Neural progenitor cell (in vitro differentiated cells): ENCODE data around the gene SLC27A5. TPM values are rescaled to one million over a fixed set of nuclear protein-coding genes. Genes with fewer than 3 reads are reported as not detected.
A peak's percentile ranks its signal among the peaks of the same experiment; 100 is the strongest.
"Not testable (repeated sequence)": the region's sequence is repeated elsewhere in the genome, so short reads cannot be mapped to it uniquely, and the experiment has no call there.

Experiments
- DNase-seq: peaks from one replicate; pipeline ENCODE4 v3.0.0-alpha.2; 2016; ENCODE audit warnings: low spot score
- H2AFZ ChIP-seq: fragments of 200-600 bp; sonication (generic); replicated peaks from 2 replicates; pipeline ENCODE4 v1.6.1; 2016; ENCODE audit warnings: antibody characterized with exemption
- H3F3A ChIP-seq: fragments of 200-600 bp; sonication (generic); 2 replicates; pipeline ENCODE4 v1.6.1; 2016; ENCODE audit warnings: antibody characterized with exemption, low read depth
- H3K27ac ChIP-seq: fragments of 200-600 bp; sonication (generic); 2 replicates; pipeline ENCODE4 v1.5.1; 2016; ENCODE audit warnings: mild to moderate bottlenecking
- H3K27me3 ChIP-seq: fragments of 200-600 bp; sonication (generic); 2 replicates; pipeline ENCODE4 v1.6.1; 2016; ENCODE audit warnings: mild to moderate bottlenecking, moderate library complexity
- H3K36me3 ChIP-seq: fragments of 200-600 bp; sonication (generic); 2 replicates; pipeline ENCODE4 v1.5.1; 2016
- H3K4me1 ChIP-seq: fragments of 200-600 bp; sonication (generic); 2 replicates; pipeline ENCODE4 v1.6.1; 2016; ENCODE audit warnings: mixed run types
- H3K4me2 ChIP-seq: fragments of 200-600 bp; sonication (generic); 2 replicates; pipeline ENCODE4 v1.6.1; 2016
- H3K4me3 ChIP-seq: fragments of 200-600 bp; sonication (generic); 2 replicates; pipeline ENCODE4 v1.5.1; 2016
- H3K79me2 ChIP-seq: fragments of 200-600 bp; sonication (generic); 2 replicates; pipeline ENCODE4 v1.6.1; 2016; ENCODE audit warnings: low read depth
- H3K9ac ChIP-seq: fragments of 200-600 bp; sonication (generic); 2 replicates; pipeline ENCODE4 v1.6.1; 2016
- H3K9me3 ChIP-seq: fragments of 200-600 bp; sonication (generic); 2 replicates; pipeline ENCODE4 v1.5.1; 2016; ENCODE audit warnings: low read depth
- H4K20me1 ChIP-seq: fragments of 200-600 bp; sonication (generic); 2 replicates; pipeline ENCODE4 v1.6.1; 2016; ENCODE audit warnings: low read depth
- H3K27ac Mint-ChIP-seq: 3 replicates; pipeline ENCODE4 v1.8.0; 2021; ENCODE audit warnings: mixed read lengths
- H3K27me3 Mint-ChIP-seq: 2 replicates; pipeline ENCODE4 v1.8.0; 2022; ENCODE audit warnings: low read depth, mild to moderate bottlenecking, inconsistent platforms, moderate library complexity, mixed read lengths; ENCODE audit not compliant: insufficient read depth
- H3K36me3 Mint-ChIP-seq: 3 replicates; pipeline ENCODE4 v1.8.0; 2021; ENCODE audit warnings: mixed read lengths
- H3K4me1 Mint-ChIP-seq: 3 replicates; pipeline ENCODE4 v1.8.0; 2021; ENCODE audit warnings: mixed read lengths
- H3K4me3 Mint-ChIP-seq: 3 replicates; pipeline ENCODE4 v1.8.0; 2021; ENCODE audit warnings: mild to moderate bottlenecking, moderate library complexity, mixed read lengths
- H3K9me3 Mint-ChIP-seq: 3 replicates; pipeline ENCODE4 v1.8.0; 2020; ENCODE audit warnings: mixed read lengths
- CTCF ChIP-seq: fragments of 200-600 bp; sonication (generic); IDR thresholded peaks from 2 replicates; pipeline ENCODE4 v1.5.1; 2017; ENCODE audit warnings: antibody characterized with exemption, mild to moderate bottlenecking
- EZH2 ChIP-seq: fragments of 200-600 bp; sonication (generic); IDR thresholded peaks from 2 replicates; pipeline ENCODE4 v1.6.1; 2017; ENCODE audit warnings: antibody characterized with exemption, mild to moderate bottlenecking, moderate library complexity
- EZH2phosphoT487 ChIP-seq: fragments of 200-600 bp; sonication (generic); IDR thresholded peaks from 2 replicates; pipeline ENCODE4 v1.6.1; 2017; ENCODE audit warnings: antibody characterized with exemption
- microRNA-seq: library from miRNA; unstranded; fragments of <30 nt; microRNA quantifications from one replicate; pipeline ENCODE4, GENCODE V29; 2016
- small RNA-seq: library from RNA; depleted of rRNA; stranded (forward); fragments of <200 nt; gene quantifications from one replicate; pipeline ENCODE3, GENCODE V24; 2015
- total RNA-seq: library from RNA; depleted of rRNA; stranded (reverse); fragments of >200 nt; gene quantifications from 2 replicates; pipeline ENCODE4 v1.2.3, GENCODE V29; 2015; ENCODE audit warnings: low replicate concordance

SLC27A5 gene
- total RNA-seq, 1 donor from 2014 or later, result 17.1 TPM

- H4K20me1 ChIP-seq, result no peaks in the 10 kb centered on the region
- H2AFZ ChIP-seq, result peak overlapping the region; percentile 88
- no peaks in the 10 kb centered on the region for H3K36me3 ChIP-seq
- H3K27ac ChIP-seq, result no peak overlapping the region
- H3K36me3 Mint-ChIP-seq, result peaks cover 12% of the 10 kb centered on the region
- no peak overlapping the region for H3K27ac Mint-ChIP-seq
- TF ChIP-seq CTCF (no peak), EZH2phosphoT487 (no peak), EZH2 (no peak)
- H3K4me2 ChIP-seq, result peak overlapping the region; percentile 85
- no peaks in the 10 kb centered on the region for H3K4me1 ChIP-seq
- peak overlapping the region; percentile 83 for H3K4me3 ChIP-seq
- no peak overlapping the region for H3K9ac ChIP-seq
- H3K9me3 Mint-ChIP-seq, result peaks cover 27% of the 10 kb centered on the region
- no peak for DNase-seq
- no peaks in the 10 kb centered on the region for H3F3A ChIP-seq
- H3K79me2 ChIP-seq, result no peaks in the 10 kb centered on the region
- H3K27me3 Mint-ChIP-seq, result peaks cover 20% of the 10 kb centered on the region
- H3K4me1 Mint-ChIP-seq, result peaks cover 12% of the 10 kb centered on the region
- peak overlapping the region; percentile 91 for H3K4me3 Mint-ChIP-seq
- H3K9me3 ChIP-seq, result peaks cover 4% of the 10 kb centered on the region
- H3K27me3 ChIP-seq, result peaks cover 36% of the 10 kb centered on the region
These were observed 60.9 kb downstream of the SLC27A5 start for GRCh38 chr19:58450856-58451357.

GRCh38 chr19:58449980-58450379, 61.8 kb downstream of the SLC27A5 start:
- H3K27ac Mint-ChIP-seq, H3K36me3 ChIP-seq, H2AFZ ChIP-seq, H3K4me1 ChIP-seq, H3K27ac ChIP-seq, DNase-seq, H3F3A ChIP-seq, H3K4me2 ChIP-seq, H4K20me1 ChIP-seq, H3K79me2 ChIP-seq, H3K9ac ChIP-seq, H3K9me3 ChIP-seq, H3K4me3 ChIP-seq: not testable (repeated sequence)
- Mint-ChIP-seq H3K4me3 (peak overlapping the region; percentile 11), H3K36me3 (peaks cover 12% of the 10 kb centered on the region), H3K9me3 (peaks cover 27% of the 10 kb centered on the region), H3K4me1 (peaks cover 12% of the 10 kb centered on the region), H3K27me3 (peaks cover 20% of the 10 kb centered on the region)
- peaks cover 44% of the 10 kb centered on the region for H3K27me3 ChIP-seq

DNA sequence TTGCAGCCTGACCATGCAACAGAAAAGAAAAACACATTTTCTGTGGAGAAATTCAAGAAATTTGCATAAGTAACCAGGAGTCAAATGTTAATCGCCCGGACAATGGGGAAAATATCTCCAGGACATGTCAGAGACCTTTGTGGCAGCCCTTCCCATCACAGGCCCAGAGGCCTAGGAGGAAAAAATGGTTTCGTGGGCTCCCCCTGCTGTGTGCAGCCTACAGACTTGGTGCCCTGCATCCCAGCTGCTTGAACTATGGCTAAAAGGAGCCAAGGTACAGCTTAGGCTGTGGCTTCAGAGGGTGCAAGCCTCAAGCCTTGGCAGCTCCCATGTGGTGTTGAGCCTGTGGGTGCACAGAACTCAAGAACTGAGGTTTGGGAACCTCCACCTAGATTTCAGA, 62.9 kb downstream of the SLC27A5 start:
- H4K20me1 ChIP-seq, H3K79me2 ChIP-seq, H3K4me2 ChIP-seq, H3K36me3 Mint-ChIP-seq, H3K27ac ChIP-seq, H2AFZ ChIP-seq, H3K4me3 ChIP-seq, H3K9me3 ChIP-seq, H3F3A ChIP-seq, DNase-seq, H3K4me1 ChIP-seq, H3K36me3 ChIP-seq, H3K9ac ChIP-seq, H3K27ac Mint-ChIP-seq: not testable (repeated sequence)
- Mint-ChIP-seq H3K4me1 (peaks cover 12% of the 10 kb centered on the region), H3K27me3 (peaks cover 20% of the 10 kb centered on the region), H3K4me3 (peak overlapping the region; percentile 30), H3K9me3 (peaks cover 29% of the 10 kb centered on the region)
- H3K27me3 ChIP-seq, result peaks cover 55% of the 10 kb centered on the region

Small RNA genes within 50 kb of the gene (microRNA-seq; reads per million reads assigned to microRNA genes)
- 0.91 reads per million for gene MIR6807

Small RNA genes within 50 kb of the gene (small RNA-seq; reads per million reads assigned to genes)
- 0.16 reads per million for gene MIR6807
- not detected for gene RN7SL525P
- gene RN7SL693P, result not detected
- not detected for gene RNU6-1337P

Other genes with a start within 250 kb of the SLC27A5 start
- 18.6 and 24.0 TPM in 2 replicates for gene ZNF8, start 233.0 kb downstream of the SLC27A5 start, total RNA-seq
- gene ERVK3-1, start 206.6 kb downstream of the SLC27A5 start, total RNA-seq, result 49.8 and 49.9 TPM in 2 replicates
- 1.5 and 2.4 TPM in 2 replicates for gene ZSCAN22, start 185.0 kb downstream of the SLC27A5 start, total RNA-seq
- gene A1BG, start 158.5 kb downstream of the SLC27A5 start, total RNA-seq, result 7.5 and 37.1 TPM in 2 replicates
- gene ZNF497, start 149.2 kb downstream of the SLC27A5 start, total RNA-seq, result 3.7 and 8.0 TPM in 2 replicates
- 1.4 and 8.5 TPM in 2 replicates for gene ZNF837, start 131.0 kb downstream of the SLC27A5 start, total RNA-seq
- gene RPS5, start 124.7 kb downstream of the SLC27A5 start, total RNA-seq, result 1,938 and 2,407 TPM in 2 replicates
- gene RNF225, start 116.3 kb downstream of the SLC27A5 start, total RNA-seq, result 0.62 TPM in 1 of 2 replicates, not detected in the other
- gene ZNF584, start 103.3 kb downstream of the SLC27A5 start, total RNA-seq, result 6.9 and 9.3 TPM in 2 replicates
- 1.0 and 1.4 TPM in 2 replicates for gene ZNF132, start 71.8 kb downstream of the SLC27A5 start, total RNA-seq
- gene ZNF324B, start 60.4 kb downstream of the SLC27A5 start, total RNA-seq, result 3.2 TPM in 2 replicates
- 4.2 and 14.8 TPM in 2 replicates for gene ZNF324, start 44.9 kb downstream of the SLC27A5 start, total RNA-seq
- 4.4 and 13.2 TPM in 2 replicates for gene ZNF446, start 35.6 kb downstream of the SLC27A5 start, total RNA-seq
- gene ZBTB45, start 7.8 kb upstream of the SLC27A5 start, total RNA-seq, result 2.2 and 12.8 TPM in 2 replicates
- gene TRIM28, start 32.1 kb upstream of the SLC27A5 start, total RNA-seq, result 390 and 678 TPM in 2 replicates
- 141 and 148 TPM in 2 replicates for gene CHMP2A, start 43.1 kb upstream of the SLC27A5 start, total RNA-seq
- 59.3 and 73.3 TPM in 2 replicates for gene UBE2M, start 46.6 kb upstream of the SLC27A5 start, total RNA-seq
- gene MZF1, start 61.3 kb upstream of the SLC27A5 start, total RNA-seq, result 8.4 and 32.3 TPM in 2 replicates